Caco-2 (cell line): ENCODE data around the gene FKBP1B. TPM values are rescaled to one million over a fixed set of nuclear protein-coding genes. Genes with fewer than 3 reads are reported as not detected.

Experiments
- BruUV-seq: library from RNA; stranded (reverse); fragments of 400-500 nt; replicated peaks from 2 replicates; lab custom pipeline; 2021; lab: Mats Ljungman, UMichigan
- CTCF ChIA-PET: fragments of 300-600 bp; sonication (Branson Sonifier 250); formaldehyde crosslinking; loops from one replicate; lab custom pipeline; 2022; ENCODE audit warnings: antibody characterized with exemption; lab: Charles Lee
- POLR2A ChIA-PET: fragments of 300-600 bp; sonication (Branson Sonifier 250); formaldehyde crosslinking; loops from one replicate; lab custom pipeline; 2022; ENCODE audit warnings: antibody characterized with exemption; lab: Charles Lee
- DNase-seq, 2 experiments: peaks; one replicate each; pipeline versions ENCODE4 v3.0.0 to v3.0.0-alpha.2; 2020 to 2022
- H3K27me3 ChIP-seq: replicated peaks from 2 replicates; pipeline ENCODE4 v1.6.0; 2011; ENCODE audit warnings: low read length; ENCODE audit not compliant: control insufficient read depth, insufficient read depth
- H3K36me3 ChIP-seq: 2 replicates; pipeline ENCODE4 v1.5.1; 2011; ENCODE audit warnings: low read length; ENCODE audit not compliant: control insufficient read depth, insufficient read depth
- H3K4me1 ChIP-seq: fragments of 250-450 bp; sonication (Bioruptor Pico); 2 replicates; pipeline ENCODE4 v1.5.1; 2020; ENCODE audit warnings: mild to moderate bottlenecking
- H3K4me3 ChIP-seq: 2 replicates; pipeline ENCODE4 v1.5.1; 2011; ENCODE audit warnings: low read depth, mild to moderate bottlenecking, control low read depth, low read length
- H3K9me3 ChIP-seq: fragments of 250-450 bp; sonication (Bioruptor Pico); 2 replicates; pipeline ENCODE4 v1.5.1; 2020; ENCODE audit warnings: mild to moderate bottlenecking, moderate library complexity
- H3K27ac Mint-ChIP-seq: one replicate; pipeline ENCODE4 v1.8.0; 2022; ENCODE audit warnings: mixed read lengths; ENCODE audit not compliant: unreplicated experiment
- H3K27me3 Mint-ChIP-seq: one replicate; pipeline ENCODE4 v1.8.0; 2022; ENCODE audit warnings: mixed read lengths; ENCODE audit not compliant: insufficient read depth, unreplicated experiment
- H3K36me3 Mint-ChIP-seq: one replicate; pipeline ENCODE4 v1.8.0; 2022; ENCODE audit warnings: mild to moderate bottlenecking, mixed read lengths; ENCODE audit not compliant: insufficient read depth, unreplicated experiment
- H3K4me1 Mint-ChIP-seq: one replicate; pipeline ENCODE4 v1.8.0; 2022; ENCODE audit warnings: low read depth, mixed read lengths; ENCODE audit not compliant: unreplicated experiment
- H3K4me3 Mint-ChIP-seq: one replicate; pipeline ENCODE4 v1.8.0; 2022; ENCODE audit warnings: mild to moderate bottlenecking, moderate library complexity, mixed read lengths; ENCODE audit not compliant: unreplicated experiment
- H3K9me3 Mint-ChIP-seq: one replicate; pipeline ENCODE4 v1.8.0; 2022; ENCODE audit warnings: mixed read lengths; ENCODE audit not compliant: unreplicated experiment
- CTCF ChIP-seq, 2 experiments: fragments of 200-600 bp in 1 of 2; IDR thresholded peaks; 1 replicate in 1 of 2; 2 replicates in 1 of 2; pipeline versions ENCODE4 v1.5.1 to v1.8.0; 2011 to 2022; ENCODE audit warnings: antibody characterized with exemption in 1 of 2, control low read depth in 1 of 2, inconsistent platforms in 1 of 2, low read depth in 1 of 2, low read length in 1 of 2, mild to moderate bottlenecking in 1 of 2, moderate library complexity in 1 of 2; ENCODE audit not compliant: insufficient read depth in 1 of 2, severe bottlenecking in 1 of 2, unreplicated experiment in 1 of 2
- intact Hi-C: fragments of 100-400 bp; cut with micrococcal nuclease; formaldehyde crosslinking; loops from one replicate; pipeline ENCODE4 v1.10.0; 2022; ENCODE audit not compliant: unreplicated experiment
- total RNA-seq: library from RNA; stranded (reverse); gene quantifications from 2 replicates; pipeline ENCODE4 v1.2.3, GENCODE V29; 2022

FKBP1B gene
- total RNA-seq, 1 experiment from 2014 or later, result 3.2 TPM

- Mint-ChIP-seq H3K36me3 (peaks cover 43% of the 10 kb centered on the region), H3K27ac (no peak overlapping the region), H3K4me3 (no peak overlapping the region), H3K9me3 (no peaks in the 10 kb centered on the region), H3K27me3 (no peaks in the 10 kb centered on the region), H3K4me1 (no peaks in the 10 kb centered on the region)
- Histone ChIP-seq H3K4me1 (no peaks in the 10 kb centered on the region), H3K4me3 (no peak overlapping the region), H3K27me3 (no peaks in the 10 kb centered on the region), H3K9me3 (no peaks in the 10 kb centered on the region), H3K36me3 (peaks cover 4% of the 10 kb centered on the region)
- no TSS peak for BruUV-seq
- ChIA-PET CTCF (no interaction called here), POLR2A (no interaction called here)
- no peak for DNase-seq
- intact Hi-C loops, result no loop called here
- no peak for TF ChIP-seq CTCF (IDR thresholded peaks at IDR 0.05; ENCODE audit: insufficient read depth in 1 of 2, low read depth in 1 of 2, low read length in 1 of 2, severe bottlenecking in 1 of 2, unreplicated experiment in 1 of 2)
These were observed 15.8 kb downstream of the FKBP1B start for GRCh38 chr2:24065341-24065740.

DNA sequence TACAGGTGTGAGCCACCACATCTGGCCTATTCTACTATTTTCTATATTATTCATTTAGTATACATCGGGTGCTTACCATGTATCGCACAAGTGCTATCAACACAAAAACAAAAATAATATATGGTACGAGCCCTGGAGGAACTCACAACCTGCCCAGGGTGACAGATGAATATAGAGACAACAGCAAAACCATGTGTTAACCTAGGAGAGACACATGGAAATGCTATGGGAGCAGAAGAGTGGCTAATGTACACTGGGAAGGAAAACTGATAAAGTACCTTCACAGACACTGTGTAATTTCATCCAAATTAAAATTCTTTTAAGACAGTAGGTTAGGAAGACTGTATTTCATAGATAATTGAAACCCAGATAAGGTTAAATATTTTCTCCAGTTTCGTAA, 22.7 kb downstream of the FKBP1B start:
- Mint-ChIP-seq H3K4me1 (peaks cover 13% of the 10 kb centered on the region), H3K36me3 (peaks cover 69% of the 10 kb centered on the region), H3K9me3 (no peaks in the 10 kb centered on the region), H3K27me3 (no peaks in the 10 kb centered on the region), H3K27ac (no peak overlapping the region), H3K4me3 (no peak overlapping the region)
- ChIA-PET CTCF (no interaction called here), POLR2A (interaction anchor here (0.5 kb wide), 1 partner anchor 969 kb away, joined by 16 read pairs; no protein-coding TSS in a partner anchor)
- Histone ChIP-seq H3K4me3 (no peak overlapping the region), H3K27me3 (no peaks in the 10 kb centered on the region), H3K36me3 (peaks cover 5% of the 10 kb centered on the region), H3K9me3 (no peaks in the 10 kb centered on the region), H3K4me1 (peaks cover 5% of the 10 kb centered on the region; the same call in 1 of the 2 replicates)
- DNase-seq, result no peak
- TF ChIP-seq CTCF (IDR thresholded peaks at IDR 0.05; ENCODE audit: insufficient read depth in 1 of 2, low read depth in 1 of 2, low read length in 1 of 2, severe bottlenecking in 1 of 2, unreplicated experiment in 1 of 2), result no peak
- intact Hi-C loops, result no loop called here
- BruUV-seq, result no TSS peak

- H3K4me3 ChIP-seq, result no peak overlapping the region
- H3K4me3 Mint-ChIP-seq, result no peak overlapping the region
- peaks cover 66% of the 10 kb centered on the region for H3K36me3 Mint-ChIP-seq
- ChIA-PET POLR2A (no interaction called here), CTCF (interaction anchor here (0.6 kb wide), 1 partner anchor 16 kb away, joined by 5 read pairs; no protein-coding TSS in a partner anchor)
- no peak for DNase-seq
- intact Hi-C loops, result no loop called here
- peaks cover 17% of the 10 kb centered on the region for H3K4me1 ChIP-seq
- TF ChIP-seq CTCF (IDR thresholded peaks at IDR 0.05; ENCODE audit: insufficient read depth in 1 of 2, low read depth in 1 of 2, low read length in 1 of 2, severe bottlenecking in 1 of 2, unreplicated experiment in 1 of 2), result no peak
- no peak overlapping the region for H3K27ac Mint-ChIP-seq
- H3K9me3 ChIP-seq, result no peaks in the 10 kb centered on the region
- peaks cover 22% of the 10 kb centered on the region for H3K4me1 Mint-ChIP-seq
- no peaks in the 10 kb centered on the region for H3K27me3 ChIP-seq
- H3K9me3 Mint-ChIP-seq, result no peaks in the 10 kb centered on the region
- BruUV-seq, result no TSS peak
- no peaks in the 10 kb centered on the region for H3K27me3 Mint-ChIP-seq
- peaks cover 5% of the 10 kb centered on the region for H3K36me3 ChIP-seq
These were observed 24.3 kb downstream of the FKBP1B start for GRCh38 chr2:24073816-24074215.
